ENCODE measurements around the gene ARMC6. TPM values are rescaled to one million over a fixed set of nuclear protein-coding genes. Genes with fewer than 3 reads are reported as not detected.

The ARMC6 gene
- total and polyA plus RNA-seq, 2 experiments from 2014 or later, result 40.9 to 112 TPM

DNA sequence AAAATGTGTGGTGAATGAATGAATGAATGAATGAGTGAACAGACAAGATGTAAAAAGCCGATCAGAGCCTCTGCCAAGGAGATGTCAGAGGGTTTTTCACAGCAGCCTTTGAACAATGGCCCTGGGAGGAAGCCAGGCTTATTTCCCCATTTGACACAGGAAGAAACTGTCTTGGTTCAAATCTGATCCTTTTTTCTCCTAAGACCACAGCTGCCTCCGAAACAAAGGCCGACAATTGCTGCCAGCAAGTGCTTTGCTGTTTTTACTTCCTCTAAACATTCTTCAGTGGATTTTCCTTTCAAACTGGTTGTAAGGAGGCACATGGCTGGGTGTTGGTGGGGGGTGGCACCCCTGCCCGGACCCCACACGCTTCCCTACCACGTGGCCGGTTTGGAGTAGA is 48.1 kb upstream of the ARMC6 start:
- H3K4me1 Mint-ChIP-seq, result no peaks in the 10 kb centered on the region; the same call in 2 of the 3 replicates
- peaks cover 11% of the 10 kb centered on the region for H3K27me3 Mint-ChIP-seq (ENCODE audit: insufficient read depth, low read depth, poor library complexity)
- no peaks in the 10 kb centered on the region for H4K20me1 ChIP-seq (replicated peaks; ENCODE audit: insufficient read depth)
- H3K79me2 ChIP-seq (replicated peaks; ENCODE audit: insufficient read depth), result no peaks in the 10 kb centered on the region
- no peaks in the 10 kb centered on the region for H3K9me3 Mint-ChIP-seq
- H3K4me3 ChIP-seq, result no peak overlapping the region
- DNase-seq (ENCODE audit: low spot score) (no peak), ATAC-seq (no peak)
- no peak overlapping the region for H3K27ac ChIP-seq (ENCODE audit: low read depth)
- no peak overlapping the region for H3K27ac Mint-ChIP-seq
- H3K4me1 ChIP-seq (ENCODE audit: insufficient read depth), result no peaks in the 10 kb centered on the region; the same call in 1 of the 2 replicates
- H3K27me3 ChIP-seq (ENCODE audit: insufficient read depth), result no peaks in the 10 kb centered on the region
- no peak overlapping the region for H2AFZ ChIP-seq
- TF ChIP-seq STAT1 (IDR thresholded peaks at IDR 0.05; ENCODE audit: unreplicated experiment) (no peak), EZH2phosphoT487 (IDR thresholded peaks at IDR 0.05; ENCODE audit: unreplicated experiment) (no peak), JUNB (IDR thresholded peaks at IDR 0.05; ENCODE audit: unreplicated experiment) (no peak)
- TF ChIP-seq, protein P1, sequence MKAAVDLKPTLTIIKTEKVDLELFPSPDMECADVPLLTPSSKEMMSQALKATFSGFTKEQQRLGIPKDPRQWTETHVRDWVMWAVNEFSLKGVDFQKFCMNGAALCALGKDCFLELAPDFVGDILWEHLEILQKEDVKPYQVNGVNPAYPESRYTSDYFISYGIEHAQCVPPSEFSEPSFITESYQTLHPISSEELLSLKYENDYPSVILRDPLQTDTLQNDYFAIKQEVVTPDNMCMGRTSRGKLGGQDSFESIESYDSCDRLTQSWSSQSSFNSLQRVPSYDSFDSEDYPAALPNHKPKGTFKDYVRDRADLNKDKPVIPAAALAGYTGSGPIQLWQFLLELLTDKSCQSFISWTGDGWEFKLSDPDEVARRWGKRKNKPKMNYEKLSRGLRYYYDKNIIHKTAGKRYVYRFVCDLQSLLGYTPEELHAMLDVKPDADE (IDR thresholded peaks at IDR 0.05), result no peak
- no peaks in the 10 kb centered on the region for H3K9me2 ChIP-seq (ENCODE audit: insufficient read depth)
- H3K4me2 ChIP-seq, result no peak overlapping the region
- H3K36me3 ChIP-seq (ENCODE audit: insufficient read depth), result no peaks in the 10 kb centered on the region
- H3F3A ChIP-seq (replicated peaks; ENCODE audit: low read depth), result peaks cover 5% of the 10 kb centered on the region; the same call in 1 of the 2 replicates
- no peaks in the 10 kb centered on the region for H3K36me3 Mint-ChIP-seq (ENCODE audit: low read depth)
- no peak overlapping the region; the same call in 2 of the 3 replicates for H3K4me3 Mint-ChIP-seq

DNA sequence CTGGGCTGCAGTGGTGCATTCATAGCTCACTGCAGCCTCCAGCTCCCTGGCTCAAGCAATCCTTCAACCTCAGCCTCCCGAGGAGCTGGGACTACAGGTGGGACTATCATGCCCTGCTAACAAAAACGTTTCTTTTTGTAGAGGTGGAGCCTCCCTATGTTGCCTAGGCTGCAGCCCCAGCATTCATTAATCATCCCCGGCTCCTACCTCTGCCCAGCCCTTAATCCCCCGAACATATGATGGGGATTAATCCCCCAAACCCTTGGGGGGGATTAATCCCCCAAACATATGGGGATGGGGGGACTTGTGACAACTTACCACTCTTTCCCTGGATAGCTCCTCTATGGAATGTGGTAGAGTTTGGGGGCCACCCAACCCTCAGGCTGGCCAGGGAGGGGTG is 45.9 kb upstream of the ARMC6 start:
- Histone ChIP-seq H3K4me1 (ENCODE audit: insufficient read depth) (no peaks in the 10 kb centered on the region; the same call in 1 of the 2 replicates), H3K27me3 (ENCODE audit: insufficient read depth) (no peaks in the 10 kb centered on the region), H3K9me2 (ENCODE audit: insufficient read depth) (no peaks in the 10 kb centered on the region), H3K27ac (ENCODE audit: low read depth) (no peak overlapping the region), H4K20me1 (replicated peaks; ENCODE audit: insufficient read depth) (no peaks in the 10 kb centered on the region; the same call in 1 of the 2 replicates), H3K4me3 (no peak overlapping the region), H3F3A (replicated peaks; ENCODE audit: low read depth) (peaks cover 5% of the 10 kb centered on the region), H2AFZ (no peak overlapping the region), H3K79me2 (replicated peaks; ENCODE audit: insufficient read depth) (no peaks in the 10 kb centered on the region), H3K4me2 (no peak overlapping the region), H3K36me3 (ENCODE audit: insufficient read depth) (0 out of 2 replicates have a peak, but pooled peaks cover under 1% of the 10 kb centered on the region)
- no peak for DNase-seq (ENCODE audit: low spot score)
- no peak for ATAC-seq
- Mint-ChIP-seq H3K9me3 (no peaks in the 10 kb centered on the region), H3K4me1 (no peaks in the 10 kb centered on the region; the same call in 2 of the 3 replicates), H3K36me3 (ENCODE audit: low read depth) (peaks cover 6% of the 10 kb centered on the region; the same call in 2 of the 3 replicates), H3K4me3 (no peak overlapping the region; the same call in 2 of the 3 replicates), H3K27ac (no peak overlapping the region), H3K27me3 (ENCODE audit: insufficient read depth, low read depth, poor library complexity) (peaks cover 12% of the 10 kb centered on the region)
- TF ChIP-seq CREB1 (CRISPR knock-in tag; IDR thresholded peaks at IDR 0.05; ENCODE audit: low read depth) (no peak), JUNB (IDR thresholded peaks at IDR 0.05; ENCODE audit: unreplicated experiment) (no peak), EZH2 (IDR thresholded peaks at IDR 0.05; ENCODE audit: low read depth, unreplicated experiment) (no peak), STAT1 (IDR thresholded peaks at IDR 0.05; ENCODE audit: unreplicated experiment) (no peak), EZH2phosphoT487 (IDR thresholded peaks at IDR 0.05; ENCODE audit: unreplicated experiment) (no peak), ZNF114 (CRISPR knock-in tag; IDR thresholded peaks at IDR 0.05) (no peak)
- TF ChIP-seq, protein P2, sequence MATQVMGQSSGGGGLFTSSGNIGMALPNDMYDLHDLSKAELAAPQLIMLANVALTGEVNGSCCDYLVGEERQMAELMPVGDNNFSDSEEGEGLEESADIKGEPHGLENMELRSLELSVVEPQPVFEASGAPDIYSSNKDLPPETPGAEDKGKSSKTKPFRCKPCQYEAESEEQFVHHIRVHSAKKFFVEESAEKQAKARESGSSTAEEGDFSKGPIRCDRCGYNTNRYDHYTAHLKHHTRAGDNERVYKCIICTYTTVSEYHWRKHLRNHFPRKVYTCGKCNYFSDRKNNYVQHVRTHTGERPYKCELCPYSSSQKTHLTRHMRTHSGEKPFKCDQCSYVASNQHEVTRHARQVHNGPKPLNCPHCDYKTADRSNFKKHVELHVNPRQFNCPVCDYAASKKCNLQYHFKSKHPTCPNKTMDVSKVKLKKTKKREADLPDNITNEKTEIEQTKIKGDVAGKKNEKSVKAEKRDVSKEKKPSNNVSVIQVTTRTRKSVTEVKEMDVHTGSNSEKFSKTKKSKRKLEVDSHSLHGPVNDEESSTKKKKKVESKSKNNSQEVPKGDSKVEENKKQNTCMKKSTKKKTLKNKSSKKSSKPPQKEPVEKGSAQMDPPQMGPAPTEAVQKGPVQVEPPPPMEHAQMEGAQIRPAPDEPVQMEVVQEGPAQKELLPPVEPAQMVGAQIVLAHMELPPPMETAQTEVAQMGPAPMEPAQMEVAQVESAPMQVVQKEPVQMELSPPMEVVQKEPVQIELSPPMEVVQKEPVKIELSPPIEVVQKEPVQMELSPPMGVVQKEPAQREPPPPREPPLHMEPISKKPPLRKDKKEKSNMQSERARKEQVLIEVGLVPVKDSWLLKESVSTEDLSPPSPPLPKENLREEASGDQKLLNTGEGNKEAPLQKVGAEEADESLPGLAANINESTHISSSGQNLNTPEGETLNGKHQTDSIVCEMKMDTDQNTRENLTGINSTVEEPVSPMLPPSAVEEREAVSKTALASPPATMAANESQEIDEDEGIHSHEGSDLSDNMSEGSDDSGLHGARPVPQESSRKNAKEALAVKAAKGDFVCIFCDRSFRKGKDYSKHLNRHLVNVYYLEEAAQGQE (IDR thresholded peaks at IDR 0.05; ENCODE audit: unreplicated experiment), result no peak
- TF ChIP-seq, protein P3, sequence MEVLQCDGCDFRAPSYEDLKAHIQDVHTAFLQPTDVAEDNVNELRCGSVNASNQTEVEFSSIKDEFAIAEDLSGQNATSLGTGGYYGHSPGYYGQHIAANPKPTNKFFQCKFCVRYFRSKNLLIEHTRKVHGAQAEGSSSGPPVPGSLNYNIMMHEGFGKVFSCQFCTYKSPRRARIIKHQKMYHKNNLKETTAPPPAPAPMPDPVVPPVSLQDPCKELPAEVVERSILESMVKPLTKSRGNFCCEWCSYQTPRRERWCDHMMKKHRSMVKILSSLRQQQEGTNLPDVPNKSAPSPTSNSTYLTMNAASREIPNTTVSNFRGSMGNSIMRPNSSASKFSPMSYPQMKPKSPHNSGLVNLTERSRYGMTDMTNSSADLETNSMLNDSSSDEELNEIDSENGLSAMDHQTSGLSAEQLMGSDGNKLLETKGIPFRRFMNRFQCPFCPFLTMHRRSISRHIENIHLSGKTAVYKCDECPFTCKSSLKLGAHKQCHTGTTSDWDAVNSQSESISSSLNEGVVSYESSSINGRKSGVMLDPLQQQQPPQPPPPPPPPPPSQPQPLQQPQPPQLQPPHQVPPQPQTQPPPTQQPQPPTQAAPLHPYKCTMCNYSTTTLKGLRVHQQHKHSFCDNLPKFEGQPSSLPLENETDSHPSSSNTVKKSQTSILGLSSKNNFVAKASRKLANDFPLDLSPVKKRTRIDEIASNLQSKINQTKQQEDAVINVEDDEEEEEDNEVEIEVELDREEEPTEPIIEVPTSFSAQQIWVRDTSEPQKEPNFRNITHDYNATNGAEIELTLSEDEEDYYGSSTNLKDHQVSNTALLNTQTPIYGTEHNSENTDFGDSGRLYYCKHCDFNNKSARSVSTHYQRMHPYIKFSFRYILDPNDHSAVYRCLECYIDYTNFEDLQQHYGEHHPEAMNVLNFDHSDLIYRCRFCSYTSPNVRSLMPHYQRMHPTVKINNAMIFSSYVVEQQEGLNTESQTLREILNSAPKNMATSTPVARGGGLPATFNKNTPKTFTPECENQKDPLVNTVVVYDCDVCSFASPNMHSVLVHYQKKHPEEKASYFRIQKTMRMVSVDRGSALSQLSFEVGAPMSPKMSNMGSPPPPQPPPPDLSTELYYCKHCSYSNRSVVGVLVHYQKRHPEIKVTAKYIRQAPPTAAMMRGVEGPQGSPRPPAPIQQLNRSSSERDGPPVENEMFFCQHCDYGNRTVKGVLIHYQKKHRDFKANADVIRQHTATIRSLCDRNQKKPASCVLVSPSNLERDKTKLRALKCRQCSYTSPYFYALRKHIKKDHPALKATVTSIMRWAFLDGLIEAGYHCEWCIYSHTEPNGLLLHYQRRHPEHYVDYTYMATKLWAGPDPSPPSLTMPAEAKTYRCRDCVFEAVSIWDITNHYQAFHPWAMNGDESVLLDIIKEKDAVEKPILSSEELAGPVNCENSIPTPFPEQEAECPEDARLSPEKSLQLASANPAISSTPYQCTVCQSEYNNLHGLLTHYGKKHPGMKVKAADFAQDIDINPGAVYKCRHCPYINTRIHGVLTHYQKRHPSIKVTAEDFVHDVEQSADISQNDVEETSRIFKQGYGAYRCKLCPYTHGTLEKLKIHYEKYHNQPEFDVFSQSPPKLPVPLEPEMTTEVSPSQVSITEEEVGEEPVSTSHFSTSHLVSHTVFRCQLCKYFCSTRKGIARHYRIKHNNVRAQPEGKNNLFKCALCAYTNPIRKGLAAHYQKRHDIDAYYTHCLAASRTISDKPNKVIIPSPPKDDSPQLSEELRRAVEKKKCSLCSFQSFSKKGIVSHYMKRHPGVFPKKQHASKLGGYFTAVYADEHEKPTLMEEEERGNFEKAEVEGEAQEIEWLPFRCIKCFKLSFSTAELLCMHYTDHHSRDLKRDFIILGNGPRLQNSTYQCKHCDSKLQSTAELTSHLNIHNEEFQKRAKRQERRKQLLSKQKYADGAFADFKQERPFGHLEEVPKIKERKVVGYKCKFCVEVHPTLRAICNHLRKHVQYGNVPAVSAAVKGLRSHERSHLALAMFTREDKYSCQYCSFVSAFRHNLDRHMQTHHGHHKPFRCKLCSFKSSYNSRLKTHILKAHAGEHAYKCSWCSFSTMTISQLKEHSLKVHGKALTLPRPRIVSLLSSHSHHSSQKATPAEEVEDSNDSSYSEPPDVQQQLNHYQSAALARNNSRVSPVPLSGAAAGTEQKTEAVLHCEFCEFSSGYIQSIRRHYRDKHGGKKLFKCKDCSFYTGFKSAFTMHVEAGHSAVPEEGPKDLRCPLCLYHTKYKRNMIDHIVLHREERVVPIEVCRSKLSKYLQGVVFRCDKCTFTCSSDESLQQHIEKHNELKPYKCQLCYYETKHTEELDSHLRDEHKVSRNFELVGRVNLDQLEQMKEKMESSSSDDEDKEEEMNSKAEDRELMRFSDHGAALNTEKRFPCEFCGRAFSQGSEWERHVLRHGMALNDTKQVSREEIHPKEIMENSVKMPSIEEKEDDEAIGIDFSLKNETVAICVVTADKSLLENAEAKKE (CRISPR knock-in tag; IDR thresholded peaks at IDR 0.05), result no peak
- TF ChIP-seq, protein P1 (IDR thresholded peaks at IDR 0.05), result no peak
